Pons (tissue), 1 donor: ENCODE data around the gene PRKCA.

ENCODE experiments used
- DNase-seq: peaks from one replicate; pipeline ENCODE4 v3.0.0-alpha.2; 2016; ENCODE audit warnings: low spot score

Gene PRKCA

GRCh38 chr17:66740226-66740625, 437.8 kb downstream of the PRKCA start:
- no peak for DNase-seq

GRCh38 chr17:66743511-66743910, 441.1 kb downstream of the PRKCA start:
- no peak for DNase-seq

GRCh38 chr17:66746736-66747135, 444.3 kb downstream of the PRKCA start:
- peak; percentile 28 for DNase-seq

- no peak for DNase-seq
These were observed 445.3 kb downstream of the PRKCA start for GRCh38 chr17:66747578-66748275.

GRCh38 chr17:66748578-66748977, 446.2 kb downstream of the PRKCA start:
- DNase-seq, result no peak

GRCh38 chr17:66749217-66749832, 446.9 kb downstream of the PRKCA start:
- no peak for DNase-seq

- no peak for DNase-seq
These were observed 447.7 kb downstream of the PRKCA start for GRCh38 chr17:66750116-66750515.

GRCh38 chr17:66750781-66751543, 448.5 kb downstream of the PRKCA start:
- no peak for DNase-seq

GRCh38 chr17:66751771-66752170, 449.4 kb downstream of the PRKCA start:
- DNase-seq, result no peak

- no peak for DNase-seq
These were observed 450.0 kb downstream of the PRKCA start for GRCh38 chr17:66752411-66752810.

- DNase-seq, result no peak
These were observed 450.9 kb downstream of the PRKCA start for GRCh38 chr17:66753126-66753920.

- DNase-seq, result no peak
These were observed 452.9 kb downstream of the PRKCA start for GRCh38 chr17:66755101-66755943.

- no peak for DNase-seq
These were observed 453.5 kb downstream of the PRKCA start for GRCh38 chr17:66755944-66756290.

GRCh38 chr17:66760324-66760723, 457.9 kb downstream of the PRKCA start:
- no peak for DNase-seq

GRCh38 chr17:66762276-66762675, 459.9 kb downstream of the PRKCA start:
- DNase-seq, result peak; percentile 24

- DNase-seq, result no peak
These were observed 460.6 kb downstream of the PRKCA start for GRCh38 chr17:66763056-66763455.

- DNase-seq, result peak; percentile 25
These were observed 462.1 kb downstream of the PRKCA start for GRCh38 chr17:66764506-66764905.

- DNase-seq, result no peak
These were observed 464.9 kb downstream of the PRKCA start for GRCh38 chr17:66767154-66767933.

GRCh38 chr17:66769911-66770310, 467.5 kb downstream of the PRKCA start:
- DNase-seq, result no peak

GRCh38 chr17:66772148-66772812, 469.9 kb downstream of the PRKCA start:
- no peak for DNase-seq
